NCI-H345 treated with DMSO at 0.1 percent for 48 hours (cell line): ENCODE results near the gene CYP4F11.
"Not testable (repeated sequence)": the region's sequence is repeated elsewhere in the genome, so short reads cannot be mapped to it uniquely, and the experiment has no call there.

ENCODE experiments used
- DNase-seq: peaks from one replicate; lab custom pipeline; 2025; ENCODE audit not compliant: unreplicated experiment; lab: John Stamatoyannopoulos, UW

The CYP4F11 gene, protein sequence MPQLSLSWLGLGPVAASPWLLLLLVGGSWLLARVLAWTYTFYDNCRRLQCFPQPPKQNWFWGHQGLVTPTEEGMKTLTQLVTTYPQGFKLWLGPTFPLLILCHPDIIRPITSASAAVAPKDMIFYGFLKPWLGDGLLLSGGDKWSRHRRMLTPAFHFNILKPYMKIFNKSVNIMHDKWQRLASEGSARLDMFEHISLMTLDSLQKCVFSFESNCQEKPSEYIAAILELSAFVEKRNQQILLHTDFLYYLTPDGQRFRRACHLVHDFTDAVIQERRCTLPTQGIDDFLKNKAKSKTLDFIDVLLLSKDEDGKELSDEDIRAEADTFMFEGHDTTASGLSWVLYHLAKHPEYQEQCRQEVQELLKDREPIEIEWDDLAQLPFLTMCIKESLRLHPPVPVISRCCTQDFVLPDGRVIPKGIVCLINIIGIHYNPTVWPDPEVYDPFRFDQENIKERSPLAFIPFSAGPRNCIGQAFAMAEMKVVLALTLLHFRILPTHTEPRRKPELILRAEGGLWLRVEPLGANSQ

DNA sequence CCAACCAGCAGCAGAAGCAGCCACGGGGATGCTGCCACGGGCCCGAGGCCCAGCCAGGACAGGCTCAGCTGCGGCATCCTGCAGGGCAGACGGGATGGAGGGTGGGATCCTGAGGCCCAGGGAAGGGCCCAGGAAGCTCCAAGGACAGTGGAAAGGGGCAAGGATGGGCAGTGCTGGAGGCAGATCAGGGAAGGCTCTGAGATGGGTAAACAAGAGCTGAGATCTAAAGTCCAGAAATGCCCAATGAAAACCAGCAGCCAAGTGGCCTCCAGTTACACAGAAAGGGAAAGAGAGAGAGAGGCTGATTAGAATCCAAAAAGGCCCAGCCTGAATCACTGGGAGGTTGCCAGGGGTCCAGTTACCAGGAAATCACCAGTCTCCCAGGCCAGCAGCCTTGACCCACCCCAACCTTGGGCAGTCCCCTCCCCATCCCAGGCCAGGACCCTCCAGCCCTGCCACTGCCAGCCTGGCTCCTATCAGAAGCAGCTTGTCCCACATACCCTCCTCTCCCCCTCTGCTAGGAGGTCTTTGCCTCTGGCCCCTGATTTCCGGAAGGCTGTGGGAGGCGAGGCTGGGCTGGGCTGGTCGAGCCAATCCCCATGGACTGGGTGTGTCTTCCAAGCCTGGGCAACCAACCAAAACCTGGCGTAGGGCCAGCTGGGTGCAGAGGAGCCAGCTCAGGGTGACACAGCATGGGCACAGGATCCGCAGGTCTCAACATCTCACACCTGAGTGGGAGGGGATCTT, at the start of gene CYP4F11:
TSS of gene CYP4F11 (minus strand) at position 198 of the 747 bp plus-strand sequence. CDS start at position 77, 121 bp downstream.
- DNase-seq: no peak

DNA sequence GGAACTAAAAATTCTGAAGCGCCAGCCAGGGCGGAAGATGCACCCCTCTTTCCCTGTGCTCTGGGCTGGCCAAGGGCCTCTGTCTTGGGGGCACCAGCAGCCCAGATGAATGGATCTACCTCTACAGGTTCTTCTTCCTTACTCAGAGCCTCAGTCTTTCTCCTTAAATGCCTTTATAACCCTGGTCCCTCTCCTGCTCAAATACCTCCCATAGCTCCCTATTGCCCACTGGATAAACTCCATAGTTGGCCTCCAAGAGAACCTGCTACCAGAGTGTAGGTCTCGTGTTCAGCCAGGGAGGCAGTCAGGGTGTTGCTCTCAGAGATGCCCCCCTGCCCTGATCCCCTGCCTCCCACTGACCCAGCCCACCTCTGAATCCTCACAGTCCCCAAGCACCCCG, 45.0 kb upstream of the CYP4F11 start:
- no peak for DNase-seq

DNA sequence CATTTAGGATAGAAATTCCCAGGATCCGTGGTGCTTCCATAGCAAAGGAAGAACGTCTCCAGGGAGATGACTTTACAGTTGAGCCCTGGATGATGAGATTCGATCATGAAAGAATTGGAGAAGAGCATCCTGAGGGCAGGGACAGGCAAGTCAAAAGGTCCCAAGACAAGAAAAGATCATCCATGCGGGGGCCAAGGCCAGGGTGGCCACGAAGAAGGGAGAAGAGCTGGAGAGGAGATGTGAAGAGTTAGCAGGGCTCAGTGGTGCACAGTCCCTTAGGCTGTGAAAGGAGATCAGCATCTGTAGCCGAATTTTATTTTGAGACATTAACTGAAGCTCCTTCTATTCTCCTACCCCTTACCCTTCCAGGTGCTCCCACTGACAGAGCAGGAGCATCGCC, 43.4 kb upstream of the CYP4F11 start:
- DNase-seq: no peak

DNA sequence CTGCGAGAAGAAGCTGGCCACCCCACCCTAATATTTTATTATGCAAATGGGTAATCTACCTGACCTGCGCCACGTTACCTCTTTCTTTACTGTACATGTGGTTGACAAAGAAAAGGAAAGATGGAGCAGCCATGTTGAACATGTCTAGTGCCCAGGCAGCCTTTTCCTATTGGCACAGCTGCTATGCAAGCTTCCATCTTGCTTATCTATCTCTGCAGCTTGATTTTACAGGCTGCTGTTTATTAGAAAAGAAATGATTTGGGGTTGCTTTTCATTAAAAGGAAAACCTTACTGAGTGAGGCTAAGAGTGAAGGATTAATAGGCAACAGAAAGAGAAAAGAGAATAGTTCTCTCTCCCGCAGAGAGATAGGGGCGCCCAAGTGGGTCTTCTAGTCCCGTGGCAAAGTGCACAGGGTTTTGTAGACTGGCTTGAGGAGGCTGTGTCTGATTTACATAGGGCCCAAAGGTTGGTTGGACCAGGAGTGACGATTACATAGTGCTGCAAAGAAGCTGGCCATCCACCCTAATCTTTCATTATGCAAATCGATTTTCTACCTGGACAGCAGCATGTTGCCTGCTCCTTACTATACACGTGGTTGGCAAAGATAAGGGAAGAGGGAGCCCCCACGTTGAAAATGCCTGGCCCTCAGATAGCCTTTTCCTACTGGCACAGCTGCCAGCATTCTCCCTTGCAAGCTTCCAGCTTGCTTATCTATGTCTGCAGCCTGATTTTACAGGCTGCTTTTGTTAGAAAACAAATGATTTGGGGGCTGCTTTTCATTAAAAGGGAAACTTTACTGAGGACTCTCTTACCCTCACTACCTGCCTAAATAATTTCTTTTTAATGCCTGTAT, 42.7 kb upstream of the CYP4F11 start:
- no peak for DNase-seq

DNA sequence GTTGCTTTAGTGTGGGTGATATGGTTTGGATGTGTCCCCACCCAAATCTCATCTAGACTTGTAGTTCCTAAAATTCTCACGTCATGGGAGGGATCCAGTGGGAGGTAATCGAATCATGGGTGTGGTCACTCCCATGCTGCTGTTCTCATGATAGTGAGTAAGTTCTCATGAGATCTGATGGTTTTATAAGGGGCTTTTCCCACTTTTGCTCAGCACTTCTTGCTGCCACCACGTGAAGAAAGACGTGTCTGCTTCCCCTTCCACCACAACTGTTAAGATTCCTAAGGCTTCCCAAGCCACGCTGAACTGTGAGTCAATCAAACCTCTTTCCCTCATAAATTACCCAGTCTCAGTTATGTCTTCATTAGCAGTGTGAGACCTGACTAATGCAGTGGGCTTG, 40.5 kb upstream of the CYP4F11 start:
- DNase-seq: no peak

DNA sequence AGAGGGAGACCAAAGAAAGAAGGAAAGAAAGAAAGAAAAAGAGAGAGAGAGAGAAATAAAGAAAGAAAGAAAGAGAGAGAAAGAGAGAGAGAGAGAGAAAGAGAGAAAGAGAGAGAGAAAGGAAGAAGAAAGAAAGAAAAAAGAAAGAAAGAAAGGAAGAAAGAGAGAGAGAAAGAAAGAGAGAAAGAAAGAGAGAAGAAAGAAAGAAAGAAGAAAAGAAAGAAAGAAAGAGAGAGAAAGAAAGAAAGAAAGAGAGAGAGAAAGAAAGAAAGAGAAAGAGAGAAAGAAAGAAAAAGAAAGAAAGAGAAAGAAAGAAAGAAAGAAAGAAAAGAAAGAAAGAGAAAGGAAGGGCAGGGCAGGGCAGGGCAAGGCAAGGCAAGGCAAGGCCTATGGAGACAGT, 37.7 kb upstream of the CYP4F11 start:
- DNase-seq: not testable (repeated sequence)

DNA sequence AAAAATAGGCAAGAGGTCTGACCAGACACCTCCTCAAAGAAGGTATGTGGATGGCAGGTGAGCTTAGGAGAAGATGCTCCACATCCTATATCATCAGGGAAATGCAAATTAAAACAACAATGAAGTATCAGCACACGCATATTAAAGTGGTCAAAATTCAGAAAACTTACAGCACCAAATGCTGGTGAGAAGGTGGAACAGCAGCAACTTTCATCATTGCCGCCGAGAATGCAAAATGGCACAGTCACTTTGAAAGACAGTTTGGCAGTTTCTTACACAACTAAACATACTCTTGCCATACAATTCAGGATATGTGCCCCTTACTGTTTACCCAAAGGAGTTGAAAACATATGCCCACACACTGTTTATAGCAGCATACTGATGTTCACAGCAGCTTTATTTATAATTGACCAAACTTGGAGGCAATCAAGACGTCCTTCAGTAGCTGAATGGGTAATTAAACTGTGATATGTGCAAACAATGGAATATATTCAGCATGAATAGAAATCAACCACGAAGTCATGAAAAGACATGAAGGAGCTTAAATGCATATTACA, 37.0 kb upstream of the CYP4F11 start:
- DNase-seq: no peak

DNA sequence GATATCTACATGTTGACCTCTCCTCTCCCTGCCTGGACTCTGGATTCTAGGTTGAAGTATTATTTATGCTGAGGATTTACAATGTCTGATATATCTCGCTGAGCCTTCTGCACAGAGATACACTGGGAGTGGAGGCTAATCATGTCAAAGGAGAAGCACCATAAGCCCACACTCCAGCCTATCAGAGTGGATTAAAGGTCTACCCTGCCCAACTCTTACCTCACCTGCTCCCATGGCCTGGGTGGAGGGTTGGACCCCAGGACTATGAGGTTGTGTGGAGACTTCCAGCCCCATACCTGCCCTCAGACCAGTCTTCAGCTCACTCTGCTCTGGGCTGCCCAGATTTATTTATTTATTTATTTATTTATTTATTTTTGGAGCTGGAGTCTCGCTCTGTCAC, 29.9 kb upstream of the CYP4F11 start:
- DNase-seq: no peak

DNA sequence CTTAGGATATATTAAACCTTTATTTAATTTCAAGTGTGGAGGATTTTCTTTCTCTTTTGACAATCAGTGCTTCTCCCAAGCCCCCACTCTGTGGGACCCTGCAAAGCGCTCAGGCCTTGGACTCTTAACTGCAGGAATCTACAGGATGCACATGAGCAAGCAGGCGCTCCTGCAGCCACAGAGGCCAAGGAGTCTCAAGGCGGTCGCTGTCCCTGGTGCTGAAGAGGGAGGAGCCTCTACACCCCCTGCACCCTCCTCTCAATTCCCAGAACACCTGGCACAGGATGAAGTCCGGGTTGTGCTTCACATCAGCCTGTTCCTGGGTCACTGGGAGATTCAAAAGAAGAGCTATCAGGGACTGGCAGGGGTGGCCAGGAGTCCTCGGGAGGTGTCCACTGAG, 28.0 kb upstream of the CYP4F11 start:
- no peak for DNase-seq

DNA sequence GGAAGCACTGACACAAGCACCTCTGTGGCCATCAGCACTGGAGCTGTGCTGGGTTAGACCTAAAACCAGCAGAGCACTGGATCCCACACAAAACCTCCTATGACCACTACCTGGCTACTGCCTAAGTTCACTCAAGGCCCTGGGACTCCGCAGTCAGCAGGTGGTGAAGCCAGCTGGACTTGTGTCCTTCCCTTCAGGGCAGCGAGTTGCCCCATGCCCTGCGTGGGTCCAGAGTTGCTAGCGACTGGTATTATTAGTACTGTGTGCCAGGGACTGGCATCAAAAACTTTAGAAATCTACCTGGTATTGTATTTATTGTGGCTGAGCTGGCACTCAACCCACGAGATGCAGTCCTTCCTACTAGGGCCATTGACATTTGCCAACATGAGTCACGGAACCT, 20.5 kb upstream of the CYP4F11 start:
- DNase-seq: no peak

DNA sequence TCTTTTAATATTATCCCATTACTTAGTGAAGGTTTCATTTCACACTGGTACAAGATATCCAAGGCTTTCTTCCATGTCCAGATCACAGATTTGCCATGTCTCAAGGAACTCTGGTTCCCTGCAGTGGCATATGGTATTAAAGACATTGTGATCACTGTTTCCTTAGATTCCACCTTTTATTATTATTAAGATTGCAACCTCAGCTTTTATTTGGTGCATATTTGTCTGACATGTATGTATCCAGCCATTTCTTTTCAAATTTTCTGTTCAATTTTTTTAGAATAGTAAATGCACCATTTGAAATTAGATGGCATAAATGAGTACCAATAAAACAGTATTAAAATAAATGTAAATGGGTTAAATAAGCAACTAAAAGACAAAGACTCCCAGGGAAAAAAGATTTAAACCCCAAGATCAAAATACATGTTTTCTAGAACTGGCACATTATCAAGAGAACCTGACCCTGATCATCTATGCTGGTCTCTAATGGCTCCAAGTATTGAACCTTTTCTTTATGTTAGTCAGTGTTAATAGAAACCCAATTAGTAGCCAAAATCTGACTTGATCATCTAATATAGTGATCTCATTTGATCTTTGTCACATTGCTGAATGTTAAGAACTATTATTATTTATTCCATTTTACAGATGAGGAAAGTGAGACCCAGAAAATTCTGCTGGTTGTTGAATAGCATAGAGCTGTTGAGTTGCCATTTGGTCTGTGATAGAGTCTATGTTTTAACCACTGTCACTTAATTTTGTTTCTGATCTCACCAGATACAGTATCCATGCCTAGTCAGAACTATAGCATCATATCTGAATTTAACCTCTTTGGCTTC, 14.1 kb upstream of the CYP4F11 start, which contains the start of gene OR10H4:
TSS of gene OR10H4 (plus strand) at position 786 of the 836 bp plus-strand sequence. CDS start at position 786, 0 bp downstream.
- no peak for DNase-seq

DNA sequence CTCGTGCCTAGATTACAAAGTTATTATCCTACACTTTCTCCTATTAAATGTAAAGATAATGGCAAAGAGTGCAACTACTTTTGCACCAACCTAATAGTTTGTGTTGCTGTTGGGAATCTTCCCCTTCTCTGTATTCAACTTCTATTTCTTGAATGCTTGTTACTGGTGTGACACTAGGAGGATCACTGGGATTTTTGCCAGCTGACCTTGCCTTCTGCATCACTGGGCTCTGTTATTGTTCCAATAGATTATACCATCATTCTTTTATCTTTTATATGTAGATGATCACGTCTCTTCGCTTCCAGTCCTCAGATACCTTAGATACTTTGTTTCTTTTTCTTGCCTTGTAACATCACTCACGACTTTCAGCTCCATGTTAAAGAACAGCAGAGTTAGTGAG, 11.0 kb upstream of the CYP4F11 start:
- DNase-seq: no peak

DNA sequence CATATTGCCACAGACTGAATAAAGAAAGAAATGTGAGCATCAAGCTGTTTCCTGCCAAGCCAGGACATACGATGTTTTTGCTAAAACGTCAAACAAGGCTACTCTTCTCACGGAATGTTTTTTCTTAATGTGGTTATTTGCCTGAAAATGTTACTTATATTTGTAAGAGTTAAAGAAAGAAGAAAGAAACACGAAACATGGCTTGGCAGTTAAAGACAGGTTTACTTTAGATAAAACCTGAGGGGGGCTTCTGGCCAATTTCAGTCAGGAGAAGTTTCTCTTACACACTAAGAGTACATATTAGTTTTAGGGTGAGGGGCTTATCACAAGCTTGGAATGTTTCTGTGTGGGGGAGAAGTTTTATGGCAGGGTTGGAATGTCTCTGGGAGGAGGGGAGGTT, 10.1 kb upstream of the CYP4F11 start:
- no peak for DNase-seq

DNA sequence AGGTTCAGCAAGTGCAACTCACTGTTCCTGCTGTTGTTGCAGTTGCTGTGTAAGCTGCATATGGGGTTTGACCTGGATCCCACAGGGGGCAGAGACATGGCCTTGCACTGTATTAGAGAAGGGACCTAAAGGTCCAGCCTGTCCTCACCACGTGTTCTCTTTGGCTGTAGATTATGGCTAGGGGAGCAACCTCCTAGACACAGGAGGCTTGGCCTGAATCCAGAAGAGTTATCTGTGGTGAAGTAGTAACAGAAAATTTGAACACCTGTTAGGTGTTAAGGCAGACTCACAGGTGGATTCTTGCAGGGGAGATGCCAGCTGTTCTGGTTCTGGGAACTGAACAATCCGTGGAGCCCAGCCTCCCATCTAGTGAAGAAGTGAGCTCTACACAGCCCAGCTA, 3.4 kb upstream of the CYP4F11 start:
- no peak for DNase-seq

DNA sequence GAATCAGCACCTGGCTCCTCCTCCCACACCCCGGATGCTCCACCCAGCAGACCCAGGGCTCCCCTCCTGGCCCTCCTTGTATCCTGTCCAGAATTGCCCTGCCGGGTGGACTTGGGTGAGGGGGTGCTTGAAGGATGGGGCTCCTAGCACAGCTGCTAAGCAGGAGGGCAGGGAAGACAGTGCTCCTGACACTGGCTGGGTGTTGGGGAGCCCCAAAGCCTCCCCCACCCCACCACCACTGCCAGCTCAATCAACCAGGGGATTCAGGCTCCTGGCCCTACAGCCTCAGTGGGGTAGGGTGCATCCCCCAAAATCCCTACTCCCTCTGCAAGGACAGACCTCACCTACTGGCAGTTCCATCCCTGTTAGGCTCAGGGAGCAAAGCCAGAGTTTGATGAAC, 2.6 kb upstream of the CYP4F11 start:
- DNase-seq: no peak

DNA sequence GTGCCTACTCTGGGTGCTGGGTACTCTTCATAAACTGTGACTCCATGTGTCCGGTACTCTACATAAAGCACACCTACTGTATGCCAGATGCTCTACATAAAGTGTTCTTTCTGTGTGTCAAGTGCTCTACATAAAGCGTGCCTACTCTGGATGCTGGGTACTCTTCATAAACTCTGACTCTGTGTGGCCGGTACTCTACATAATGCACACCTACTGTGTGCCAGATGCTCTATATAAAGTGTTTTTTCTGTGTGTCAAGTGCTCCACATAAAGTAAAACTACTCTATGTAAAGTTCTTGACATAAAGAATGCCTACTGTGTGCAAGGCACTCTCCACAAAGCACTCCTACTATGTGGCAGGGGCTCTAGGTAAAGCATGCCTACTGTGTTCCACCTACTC, 1.8 kb upstream of the CYP4F11 start:
- no peak for DNase-seq

DNA sequence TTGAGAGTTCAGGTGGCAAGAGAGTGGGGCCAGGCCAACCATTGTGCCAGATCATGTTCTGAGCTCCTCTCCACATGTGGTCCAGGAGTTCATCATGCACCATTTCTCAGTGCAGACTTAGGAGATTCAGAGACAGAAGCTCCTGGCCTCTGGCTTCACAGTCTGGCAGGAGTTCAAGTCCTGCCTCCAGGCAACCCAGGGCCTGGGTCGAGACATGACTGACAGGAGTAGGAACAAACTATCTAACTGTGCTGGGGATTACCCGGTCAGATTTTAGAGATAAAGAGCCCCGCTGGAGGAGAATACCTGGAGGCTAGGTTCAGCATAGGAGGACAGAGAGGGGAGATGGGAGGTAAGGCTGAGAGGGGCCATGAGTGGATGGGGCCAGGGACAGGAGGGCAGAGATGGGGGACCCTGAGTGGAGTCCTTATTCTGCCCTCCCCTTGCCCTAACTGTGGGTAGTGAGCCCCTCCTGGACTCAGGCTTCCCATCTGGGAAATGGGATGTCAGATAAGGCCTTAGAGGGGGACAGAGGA, 906 bp upstream of the CYP4F11 start:
- no peak for DNase-seq

DNA sequence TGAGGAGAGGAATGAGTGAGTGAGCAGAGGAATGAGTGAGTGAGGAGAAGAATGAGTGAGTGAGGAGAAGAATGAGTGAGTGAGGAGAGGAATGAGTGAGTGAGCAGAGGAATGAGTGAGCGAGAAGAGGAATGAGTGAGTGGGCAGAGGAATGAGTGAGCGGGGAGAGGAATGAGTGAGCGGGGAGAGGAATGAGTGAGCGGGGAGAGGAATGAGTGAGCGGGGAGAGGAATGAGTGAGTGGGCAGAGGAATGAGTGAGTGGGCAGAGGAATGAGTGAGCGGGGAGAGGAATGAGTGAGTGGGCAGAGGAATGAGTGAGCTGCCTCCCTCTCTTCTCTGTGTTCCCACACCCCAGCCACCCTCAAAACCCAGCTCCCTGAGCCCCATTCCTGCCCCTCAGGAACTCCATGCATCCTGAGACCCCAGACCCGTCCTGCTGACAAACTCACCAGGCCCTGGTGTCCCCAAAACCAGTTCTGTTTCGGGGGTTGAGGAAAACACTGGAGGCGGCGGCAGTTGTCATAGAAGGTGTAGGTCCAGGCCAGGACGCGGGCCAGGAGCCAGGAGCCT, 483 bp downstream of the CYP4F11 start:
- DNase-seq: not testable (repeated sequence)

DNA sequence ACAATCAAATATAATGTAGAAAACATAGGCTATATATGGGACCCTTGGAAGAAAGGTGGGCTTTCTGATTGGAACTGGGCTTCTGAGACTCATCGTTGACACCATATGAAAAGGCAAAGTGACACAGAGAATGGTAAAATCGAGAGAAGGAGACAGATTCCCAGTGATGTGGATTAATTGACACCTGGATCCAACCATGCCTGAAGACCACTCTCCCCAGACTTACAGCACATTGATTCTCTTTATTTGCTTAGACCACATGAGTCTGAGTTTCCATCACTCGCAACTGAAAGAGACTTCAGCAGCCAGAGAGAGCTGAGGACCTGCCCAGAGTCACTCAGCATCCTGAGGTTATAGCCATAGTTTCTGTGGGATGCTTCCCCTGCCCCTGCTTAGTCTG, 6.0 kb downstream of the CYP4F11 start:
- DNase-seq: no peak
